NB4 (cell line): ENCODE data around the gene FAM20B.

Source experiments
- POLR2A ChIP-seq: IDR thresholded peaks from 2 replicates; pipeline ENCODE4 v1.6.1; 2011; ENCODE audit warnings: mild to moderate bottlenecking; ENCODE audit not compliant: insufficient read length; ENCODE audit errors: extremely low read depth
- TF ChIP-seq, protein P1 (sequence below): IDR thresholded peaks from one replicate; pipeline ENCODE4 v1.5.1; 2012; ENCODE audit warnings: low read depth, low read length

DNA sequence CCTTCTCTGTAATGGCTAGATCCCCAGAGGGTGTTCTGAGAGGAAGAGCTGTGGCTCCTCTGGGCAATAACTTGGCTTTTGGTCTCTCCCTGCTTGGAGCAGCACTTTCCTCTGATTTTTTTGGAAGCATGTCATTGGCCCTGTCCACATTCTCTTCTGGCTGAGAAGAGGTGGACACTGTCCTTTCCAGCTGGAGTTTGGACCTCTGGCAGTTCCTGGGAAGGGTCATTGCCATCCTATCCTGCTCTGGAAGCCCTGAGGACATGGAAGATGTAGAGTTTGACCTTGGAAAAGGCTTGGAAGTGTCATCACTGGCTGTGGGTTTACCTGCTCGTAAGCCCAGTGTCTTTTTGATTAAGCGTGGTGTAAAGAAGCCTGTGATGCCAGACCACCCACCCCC, 83.0 kb downstream of the FAM20B start:
- TF ChIP-seq, protein P1, sequence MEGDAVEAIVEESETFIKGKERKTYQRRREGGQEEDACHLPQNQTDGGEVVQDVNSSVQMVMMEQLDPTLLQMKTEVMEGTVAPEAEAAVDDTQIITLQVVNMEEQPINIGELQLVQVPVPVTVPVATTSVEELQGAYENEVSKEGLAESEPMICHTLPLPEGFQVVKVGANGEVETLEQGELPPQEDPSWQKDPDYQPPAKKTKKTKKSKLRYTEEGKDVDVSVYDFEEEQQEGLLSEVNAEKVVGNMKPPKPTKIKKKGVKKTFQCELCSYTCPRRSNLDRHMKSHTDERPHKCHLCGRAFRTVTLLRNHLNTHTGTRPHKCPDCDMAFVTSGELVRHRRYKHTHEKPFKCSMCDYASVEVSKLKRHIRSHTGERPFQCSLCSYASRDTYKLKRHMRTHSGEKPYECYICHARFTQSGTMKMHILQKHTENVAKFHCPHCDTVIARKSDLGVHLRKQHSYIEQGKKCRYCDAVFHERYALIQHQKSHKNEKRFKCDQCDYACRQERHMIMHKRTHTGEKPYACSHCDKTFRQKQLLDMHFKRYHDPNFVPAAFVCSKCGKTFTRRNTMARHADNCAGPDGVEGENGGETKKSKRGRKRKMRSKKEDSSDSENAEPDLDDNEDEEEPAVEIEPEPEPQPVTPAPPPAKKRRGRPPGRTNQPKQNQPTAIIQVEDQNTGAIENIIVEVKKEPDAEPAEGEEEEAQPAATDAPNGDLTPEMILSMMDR, result no peak
- no peak for TF ChIP-seq POLR2A
